GM19193 (cell line): ENCODE measurements around the gene SERTAD3.

Source experiments
- POLR2A ChIP-seq: IDR thresholded peaks from 4 replicates; pipeline ENCODE4 v1.6.1; 2011; ENCODE audit not compliant: insufficient read depth, insufficient read length; ENCODE audit errors: extremely low read depth

The SERTAD3 gene

DNA sequence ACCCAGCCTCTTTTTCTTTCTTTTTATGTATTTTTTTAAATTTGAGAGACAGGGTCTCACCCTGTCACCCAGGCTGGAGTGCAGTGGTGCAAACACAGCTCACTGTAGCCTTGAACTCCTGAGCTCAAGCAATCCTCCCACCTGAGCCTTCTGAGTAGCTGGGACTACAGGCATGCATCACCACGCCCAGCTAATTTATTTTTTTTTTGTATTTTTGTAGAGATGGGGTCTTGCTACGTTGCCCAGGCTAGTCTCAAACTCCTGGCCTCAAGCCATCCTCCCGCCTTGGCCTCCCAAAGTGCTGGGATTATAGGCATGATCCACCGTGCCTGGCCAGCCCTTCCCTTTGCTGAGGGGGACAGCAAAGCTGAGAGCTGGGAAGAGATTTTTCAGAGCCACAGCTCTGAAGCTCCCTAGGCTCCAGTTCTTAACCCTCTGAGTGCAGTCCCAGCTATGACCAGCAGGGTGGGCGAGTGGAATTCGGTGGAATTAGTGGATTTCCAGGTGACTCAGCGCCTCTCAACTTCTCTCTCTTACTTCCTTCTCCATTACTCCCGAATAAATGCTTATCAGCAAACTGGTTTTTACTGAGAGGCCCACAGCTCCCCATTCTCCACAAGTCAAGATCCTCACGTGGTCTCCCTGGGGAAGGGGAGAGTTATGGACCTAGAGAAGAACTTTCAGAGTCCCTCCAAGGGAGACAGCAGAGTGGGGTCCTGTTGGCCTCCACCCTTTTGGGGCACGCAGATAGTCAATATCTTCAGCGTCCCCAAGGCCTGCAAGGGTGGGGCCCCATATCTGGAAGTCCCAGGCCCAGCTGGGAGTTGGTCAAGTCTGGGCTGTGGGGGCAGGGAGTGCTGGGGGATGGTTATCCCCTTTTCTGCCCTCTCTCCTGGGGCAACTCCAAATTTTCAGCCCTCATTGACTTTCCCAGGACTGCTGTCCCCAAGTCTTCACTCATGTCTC is 20.2 kb upstream of the SERTAD3 start:
- TF ChIP-seq POLR2A: no peak

DNA sequence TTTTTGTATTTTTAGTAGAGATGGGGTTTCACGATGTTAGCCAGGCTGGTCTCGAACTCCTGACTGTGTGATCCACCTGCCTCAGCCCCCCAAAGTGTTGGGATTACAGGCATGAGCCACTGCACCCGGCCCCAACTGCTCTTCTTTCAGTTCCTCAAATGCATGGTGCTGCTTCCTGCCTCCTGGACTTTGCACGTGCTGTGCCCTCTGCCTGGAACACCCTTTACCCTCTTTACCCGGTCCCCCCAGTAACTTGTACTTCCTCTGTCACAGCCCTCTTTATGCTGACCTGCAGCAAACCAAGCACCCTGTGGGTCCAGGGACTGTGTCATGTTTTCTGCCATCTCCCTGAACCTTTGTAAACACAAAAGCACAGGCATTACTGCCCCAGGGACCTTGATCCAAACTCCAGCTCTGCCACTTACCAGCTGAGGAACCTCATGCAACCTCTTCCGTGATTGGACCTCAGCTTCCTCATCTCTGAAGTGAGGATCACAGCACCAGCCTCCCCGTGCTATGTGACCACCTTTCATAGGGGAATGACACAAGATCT is 17.6 kb upstream of the SERTAD3 start:
- no peak for TF ChIP-seq POLR2A

- no peak for TF ChIP-seq POLR2A
These were observed 16.1 kb upstream of the SERTAD3 start for GRCh38 chr19:40460185-40460584.

- TF ChIP-seq POLR2A: no peak
These were observed 14.5 kb upstream of the SERTAD3 start for GRCh38 chr19:40458597-40458974.

DNA sequence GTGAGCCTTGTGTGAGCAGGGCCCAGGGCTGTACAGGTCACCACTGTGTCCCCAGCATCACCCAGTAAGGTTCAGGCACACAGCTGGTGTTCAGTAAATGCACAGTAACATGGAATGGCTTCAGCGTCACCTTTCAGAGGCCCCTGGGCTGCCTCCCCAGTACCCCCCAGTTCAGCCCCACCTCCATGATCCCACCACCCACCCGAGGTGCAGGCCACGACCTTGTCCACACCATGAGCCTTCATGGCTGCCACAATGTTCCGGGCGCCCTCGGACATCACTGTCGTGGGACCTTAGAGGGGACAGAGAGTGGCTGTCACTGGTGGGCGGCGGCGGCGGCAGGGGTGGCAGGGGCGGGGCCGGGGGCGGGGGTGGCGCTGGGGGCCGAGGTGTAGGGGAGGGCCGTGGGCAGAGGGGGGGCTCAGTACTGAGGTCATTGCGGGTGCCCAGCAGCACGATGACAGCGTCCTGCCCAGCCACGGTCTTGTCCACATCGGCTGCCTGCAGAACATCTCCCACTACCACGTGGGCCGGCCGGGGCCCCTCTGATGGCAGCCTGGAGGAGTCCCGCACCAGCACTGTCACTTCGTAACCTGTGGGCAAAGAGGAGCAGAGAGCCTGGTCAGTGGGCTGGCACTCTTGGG is 13.9 kb upstream of the SERTAD3 start:
- TF ChIP-seq POLR2A: no peak

DNA sequence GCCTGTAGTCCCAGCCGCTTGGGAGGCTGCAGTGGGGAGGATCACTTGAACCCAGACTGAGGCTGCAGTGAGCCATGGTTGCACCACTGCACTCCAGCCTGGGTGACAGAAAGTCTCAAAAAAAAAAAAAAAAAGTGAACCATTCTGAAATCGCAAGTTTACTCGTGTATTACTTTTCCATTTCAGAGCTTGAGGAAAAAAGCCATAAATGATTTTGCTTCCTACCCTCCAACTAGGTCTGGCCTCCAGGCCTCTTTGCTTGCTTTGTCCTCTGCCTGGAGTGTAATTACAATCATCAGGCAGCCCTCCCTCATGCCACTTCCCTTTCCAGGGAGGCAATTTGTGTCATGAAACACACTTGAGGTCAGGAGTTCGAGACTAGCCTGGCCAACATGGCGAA is 12.9 kb upstream of the SERTAD3 start:
- no peak for TF ChIP-seq POLR2A

DNA sequence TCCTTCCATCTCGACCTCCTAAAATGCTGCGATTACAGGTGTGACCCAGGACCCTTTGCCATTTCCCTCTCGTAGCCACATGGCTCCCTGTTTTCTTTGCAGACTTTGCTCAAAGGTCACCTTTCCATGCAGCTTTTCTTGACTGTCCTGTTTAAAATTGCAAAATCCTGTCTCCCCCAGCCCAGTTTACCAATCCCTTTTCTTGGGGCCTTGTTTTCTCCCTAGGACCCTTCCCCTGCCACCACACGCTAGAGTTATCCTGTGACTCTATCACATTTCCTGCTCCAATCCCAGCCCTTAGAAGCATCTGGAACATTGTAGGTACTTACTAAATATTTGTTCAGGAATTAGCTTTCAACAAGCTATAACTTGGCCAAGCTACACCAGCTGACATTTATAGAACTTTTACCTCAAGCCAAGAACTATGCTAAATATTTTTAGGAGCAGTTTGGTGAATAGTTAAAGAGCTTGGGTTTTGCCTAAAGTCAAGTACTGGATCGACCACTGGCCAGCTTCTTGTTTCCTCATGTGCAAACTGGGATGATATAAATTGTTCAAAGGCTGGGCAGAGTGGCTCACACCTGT is 9.1 kb upstream of the SERTAD3 start:
- TF ChIP-seq POLR2A: no peak

DNA sequence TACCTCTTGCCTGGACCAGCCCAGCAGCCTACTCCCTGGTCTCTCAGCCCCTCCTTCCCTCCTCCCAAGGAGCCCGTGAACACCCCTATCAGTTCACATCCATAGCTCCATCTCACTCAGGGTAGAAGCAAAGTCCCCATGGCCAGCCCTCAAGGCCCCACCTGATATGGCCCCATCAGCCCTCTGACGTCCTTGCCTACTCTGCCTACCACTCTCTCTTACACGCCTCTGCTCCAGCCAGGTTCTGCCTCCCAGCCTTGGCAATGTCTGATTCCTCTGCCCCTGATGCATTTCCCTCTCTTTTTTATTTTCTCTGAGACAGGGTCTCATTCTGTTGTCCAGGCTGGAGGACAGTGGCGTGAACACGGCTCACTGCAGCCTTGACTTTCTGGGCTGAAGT is 7.9 kb upstream of the SERTAD3 start:
- no peak for TF ChIP-seq POLR2A

DNA sequence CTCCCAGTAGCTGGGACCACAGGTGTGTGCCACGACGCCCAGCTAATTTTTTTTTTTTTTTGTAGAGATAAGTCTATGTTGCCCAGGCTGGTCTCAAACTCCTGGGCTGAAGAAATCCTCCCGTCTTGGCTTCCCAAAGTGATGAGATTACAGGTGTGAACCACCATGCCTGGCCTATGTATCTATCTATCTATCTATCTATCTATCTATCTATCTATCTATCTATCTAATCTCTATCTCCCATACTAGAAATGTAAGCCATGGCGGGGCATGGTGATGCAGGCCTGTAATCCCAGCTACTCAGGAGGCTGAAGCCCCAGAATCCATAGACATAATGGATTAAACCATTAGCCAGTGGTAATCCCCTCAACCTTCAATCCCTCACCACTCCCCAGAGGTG is 6.5 kb upstream of the SERTAD3 start:
- no peak for TF ChIP-seq POLR2A

GRCh38 chr19:40449506-40449905 is 5.4 kb upstream of the SERTAD3 start:
- no peak for TF ChIP-seq POLR2A

- TF ChIP-seq POLR2A: no peak
These were observed 2.2 kb upstream of the SERTAD3 start for GRCh38 chr19:40446263-40446784.

DNA sequence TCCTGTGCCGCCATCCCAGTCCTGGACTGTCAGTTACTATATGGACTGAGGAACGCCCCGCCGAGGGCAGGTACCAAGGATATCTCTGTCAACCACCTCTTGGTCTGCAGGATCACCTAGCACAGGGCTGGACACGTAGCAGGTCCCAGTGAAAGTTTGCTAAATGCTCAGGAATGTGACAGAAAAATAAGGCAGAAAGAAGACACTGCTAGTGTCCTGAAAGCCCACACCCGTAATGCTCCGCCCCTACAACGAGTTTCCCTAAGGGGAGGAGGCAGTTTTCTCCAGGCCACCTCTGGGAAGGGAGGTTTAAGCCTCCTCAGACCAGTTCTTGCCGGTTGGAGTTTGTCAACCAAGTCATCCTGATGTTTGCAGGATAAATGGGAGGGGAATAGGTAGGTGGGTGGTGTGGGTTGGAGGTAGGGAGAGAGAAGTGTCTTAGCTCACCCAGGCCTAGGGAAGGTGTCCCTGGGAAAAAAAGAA is 1.7 kb upstream of the SERTAD3 start:
- TF ChIP-seq POLR2A: no peak

DNA sequence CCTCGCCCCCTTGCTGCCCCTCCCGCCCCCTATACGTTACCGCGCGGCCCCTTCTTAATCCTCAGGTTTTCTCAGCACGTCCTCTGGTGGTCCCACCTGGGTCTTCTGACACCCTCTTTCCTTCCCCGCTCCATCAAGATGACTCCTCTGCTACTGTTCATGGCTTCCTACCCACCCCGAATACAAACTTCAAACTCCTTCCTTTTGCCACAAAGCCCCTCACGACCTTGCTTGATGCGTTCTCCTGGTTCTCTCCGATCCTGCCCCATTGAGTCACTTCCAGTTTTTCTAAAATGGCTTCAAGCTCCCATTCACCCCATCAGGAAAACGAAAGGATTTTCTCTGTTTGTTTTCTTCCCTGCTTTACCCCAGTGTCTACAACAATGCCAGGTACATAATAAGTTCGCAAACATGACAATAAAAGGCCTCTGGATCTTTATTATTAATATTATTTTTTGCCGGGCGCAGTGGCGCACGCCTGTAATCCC is 734 bp upstream of the SERTAD3 start:
- no peak for TF ChIP-seq POLR2A

- no peak for TF ChIP-seq POLR2A
These were observed 770 bp downstream of the SERTAD3 start for GRCh38 chr19:40443131-40443999.
